Stimulated activated CD4-positive, alpha-beta T cell treated with anti-CD3 and anti-CD28 coated beads, TNF-alpha, amount 100 ng/mL, for 4 hours (primary cell): ENCODE data around the gene HINFP.

Source experiments
- DNase-seq, 3 experiments: peaks; one replicate each; pipeline ENCODE4 v3.0.0-alpha.2; 2020; ENCODE audit warnings: low read depth in 3 of 3

The HINFP gene

DNA sequence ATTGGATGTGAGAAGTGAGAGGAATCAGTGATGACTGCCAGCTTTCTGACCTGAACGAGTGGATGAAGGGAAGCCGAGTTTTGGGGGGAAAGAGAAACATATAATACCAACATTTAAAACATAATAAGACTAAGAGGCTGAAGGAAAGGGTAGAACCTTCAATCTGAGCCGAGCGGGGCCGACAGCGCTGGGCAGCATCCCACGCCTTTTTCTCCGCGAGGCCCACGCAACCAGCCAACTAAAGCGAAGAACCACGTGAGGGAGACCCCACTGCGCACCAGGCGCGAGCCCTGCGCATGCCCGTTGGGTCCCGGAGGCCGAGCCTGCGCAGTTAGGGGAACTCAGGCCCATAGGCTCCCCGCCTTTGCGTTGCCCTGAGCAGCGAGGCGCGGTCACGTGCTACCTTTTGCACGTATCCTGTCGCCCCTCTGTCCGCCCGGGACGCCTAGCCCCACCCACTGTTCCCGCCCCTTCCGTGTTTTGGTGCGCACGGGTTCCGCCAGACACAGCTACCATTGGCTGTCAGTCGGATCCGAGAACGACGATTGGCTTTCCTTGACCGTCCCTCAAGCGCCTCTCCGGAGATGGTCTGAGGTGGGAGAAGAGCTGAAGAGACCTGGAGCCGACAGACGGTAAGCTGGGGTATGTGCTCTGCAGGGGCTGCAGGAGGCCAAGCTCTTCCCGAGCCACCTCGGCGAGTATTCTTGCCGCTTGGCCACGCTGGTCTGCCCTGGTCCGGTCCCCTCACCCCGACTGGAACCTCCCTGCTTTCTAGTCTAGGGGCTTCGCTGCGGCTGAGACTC, at the start of gene HINFP:
HINFP (plus strand) TSS at position 573 of the 803 bp plus-strand sequence. CDS start 5,365 bp downstream, outside the sequence.
- peak; percentile 98 to 100 (median 100) for DNase-seq

GRCh38 chr11:119077839-119078238, 43.5 kb upstream of the HINFP start:
- no peak for DNase-seq

GRCh38 chr11:119078675-119079420, 42.5 kb upstream of the HINFP start:
- DNase-seq = no peak

- DNase-seq = no peak
Observed at GRCh38 chr11:119081682-119082260, 39.6 kb upstream of the HINFP start.

DNA sequence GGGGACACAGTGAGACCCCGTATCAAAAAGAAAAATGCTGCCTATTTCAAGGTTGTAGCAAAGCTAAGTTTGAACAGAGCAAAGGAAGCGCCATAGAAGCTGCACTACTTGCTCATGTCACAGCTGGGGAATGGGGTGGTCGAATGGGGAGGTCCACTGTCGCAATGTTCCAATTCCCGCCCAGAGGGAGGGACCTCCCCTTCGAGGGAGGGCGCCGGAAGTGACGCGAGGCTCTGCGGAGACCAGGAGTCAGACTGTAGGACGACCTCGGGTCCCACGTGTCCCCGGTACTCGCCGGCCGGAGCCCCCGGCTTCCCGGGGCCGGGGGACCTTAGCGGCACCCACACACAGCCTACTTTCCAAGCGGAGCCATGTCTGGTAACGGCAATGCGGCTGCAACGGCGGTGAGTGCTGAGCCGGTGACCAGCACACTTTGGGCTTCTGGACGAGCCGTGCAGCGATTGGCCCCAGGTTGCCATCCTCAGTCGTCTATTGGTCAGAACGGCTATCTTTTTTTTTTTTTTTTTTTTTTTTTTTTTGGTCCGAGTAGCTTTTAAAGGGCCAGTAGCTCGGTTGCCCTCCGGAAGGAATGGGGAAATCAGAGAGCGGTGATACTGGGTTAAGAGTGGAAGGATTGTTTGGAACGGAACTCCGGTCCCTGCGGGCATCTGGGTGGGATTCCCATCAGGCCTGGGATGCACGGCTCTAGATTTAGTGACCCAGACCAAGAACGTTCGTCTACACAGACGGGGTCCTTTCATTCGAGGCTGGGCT, 36.5 kb upstream of the HINFP start, which contains the start of gene HMBS:
HMBS (plus strand) TSS at position 219 of the 774 bp plus-strand sequence; CDS start at position 372, 153 bp downstream.
- peak; percentile 74 to 86 (median 86) for DNase-seq

- peak in 2 of 3 experiments; percentile 26 to 48 for DNase-seq
Observed at GRCh38 chr11:119085437-119085847, 35.9 kb upstream of the HINFP start.

- no peak for DNase-seq
Observed at GRCh38 chr11:119087123-119087522, 34.3 kb upstream of the HINFP start.

DNA sequence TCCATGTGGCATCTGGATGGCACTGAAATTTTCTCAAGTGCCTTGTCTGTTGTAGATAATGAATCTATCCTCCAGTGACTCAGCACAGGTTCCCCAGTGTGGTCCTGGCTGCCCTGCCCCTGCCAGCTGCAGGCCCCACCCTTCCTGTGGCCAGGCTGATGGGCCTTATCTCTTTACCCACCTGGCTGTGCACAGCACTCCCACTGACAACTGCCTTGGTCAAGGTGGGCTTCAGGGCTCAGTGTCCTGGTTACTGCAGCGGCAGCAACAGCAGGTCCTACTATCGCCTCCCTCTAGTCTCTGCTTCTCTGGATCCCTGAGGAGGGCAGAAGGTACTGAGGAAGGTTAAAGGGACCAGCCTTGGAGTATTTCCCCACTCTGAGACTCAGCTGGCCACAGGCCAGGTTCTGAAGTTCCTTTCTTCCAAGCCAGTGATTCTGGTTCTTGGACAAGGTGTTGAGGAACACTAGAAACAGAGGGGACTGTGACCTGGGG, 33.6 kb upstream of the HINFP start:
- DNase-seq = no peak

GRCh38 chr11:119088406-119088805, 33.0 kb upstream of the HINFP start:
- DNase-seq = no peak

- no peak for DNase-seq
Observed at GRCh38 chr11:119089319-119089718, 32.1 kb upstream of the HINFP start.

GRCh38 chr11:119091178-119091577, 30.2 kb upstream of the HINFP start:
- no peak for DNase-seq

DNA sequence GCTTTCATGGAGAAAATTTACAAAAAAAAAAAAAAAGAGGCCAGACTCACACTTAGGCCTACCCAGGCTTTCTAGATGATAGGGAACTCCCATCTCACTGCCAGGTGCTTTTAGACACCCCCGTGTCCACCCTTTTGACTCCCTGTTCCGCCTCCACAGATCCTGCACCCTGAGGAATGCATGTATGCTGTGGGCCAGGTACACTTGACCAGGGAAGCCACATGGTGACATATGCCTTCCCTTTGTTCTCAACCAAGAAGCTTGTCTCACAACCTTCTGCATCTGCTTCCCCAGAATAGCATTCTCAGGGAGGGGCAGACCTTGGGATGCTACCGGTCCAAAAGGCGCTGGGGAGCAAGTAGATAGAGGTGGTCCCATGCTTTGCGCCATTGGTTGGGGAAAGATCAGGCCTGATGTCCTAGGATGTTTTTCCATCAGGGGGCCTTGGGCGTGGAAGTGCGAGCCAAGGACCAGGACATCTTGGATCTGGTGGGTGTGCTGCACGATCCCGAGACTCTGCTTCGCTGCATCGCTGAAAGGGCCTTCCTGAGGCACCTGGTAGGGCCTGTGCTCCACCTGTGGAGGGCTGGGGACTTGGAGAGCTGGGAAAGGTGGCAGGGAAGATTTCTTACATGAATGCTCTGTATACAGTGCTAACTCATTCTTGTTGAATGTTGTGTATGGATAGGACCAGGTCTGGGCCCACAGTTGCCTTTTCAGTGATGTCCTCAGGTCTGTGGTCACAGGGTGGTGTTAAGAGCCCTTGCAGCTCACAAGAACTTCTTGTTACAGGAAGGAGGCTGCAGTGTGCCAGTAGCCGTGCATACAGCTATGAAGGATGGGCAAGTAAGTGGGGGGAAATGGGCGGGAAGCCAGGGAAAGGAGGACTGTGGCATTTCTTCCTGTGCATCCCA, 29.2 kb upstream of the HINFP start:
- DNase-seq = no peak

- DNase-seq = no peak
Observed at GRCh38 chr11:119092880-119093842, 28.2 kb upstream of the HINFP start.

- peak in 2 of 3 experiments; percentile 29 to 41 for DNase-seq
Observed at GRCh38 chr11:119093942-119094815, 27.2 kb upstream of the HINFP start.

GRCh38 chr11:119094816-119095065, 26.6 kb upstream of the HINFP start:
- peak in 1 of 3 experiments; percentile 35 for DNase-seq

DNA sequence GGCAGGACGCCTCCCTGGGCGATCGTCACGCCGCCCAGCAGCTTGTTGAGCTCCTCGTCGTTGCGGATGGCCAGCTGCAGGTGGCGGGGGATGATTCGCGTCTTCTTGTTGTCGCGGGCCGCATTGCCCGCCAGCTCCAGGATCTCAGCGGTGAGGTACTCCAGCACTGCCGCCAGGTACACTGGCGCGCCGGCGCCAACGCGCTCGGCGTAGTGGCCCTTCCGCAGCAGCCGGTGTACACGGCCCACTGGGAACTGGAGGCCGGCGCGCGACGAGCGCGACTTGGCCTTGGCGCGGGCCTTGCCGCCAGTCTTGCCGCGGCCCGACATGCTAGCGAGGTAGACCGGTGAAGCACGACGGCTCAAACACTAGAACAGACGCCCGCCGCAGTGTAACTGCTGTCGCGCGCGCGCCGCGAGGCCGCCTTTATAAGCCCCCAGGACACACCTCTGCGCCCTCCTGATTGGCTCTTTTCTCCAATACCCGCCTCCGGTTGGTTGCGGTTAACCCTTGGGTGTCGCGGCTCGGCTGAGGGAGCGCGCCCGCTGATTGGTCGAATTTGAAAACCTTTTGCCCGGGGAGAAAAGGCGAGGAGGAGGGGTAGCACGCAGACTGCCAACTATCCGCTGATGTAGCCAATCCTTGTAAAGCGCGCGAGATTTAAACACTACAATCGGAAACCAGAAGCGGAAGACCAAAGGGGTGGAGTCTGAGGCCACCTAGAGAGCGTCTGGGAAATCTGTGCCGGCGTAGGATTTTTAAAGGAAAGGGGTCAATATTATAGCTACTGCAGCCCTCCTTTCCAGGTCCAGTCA, 26.1 kb upstream of the HINFP start:
- peak; percentile 96 to 99 (median 99) for DNase-seq

DNA sequence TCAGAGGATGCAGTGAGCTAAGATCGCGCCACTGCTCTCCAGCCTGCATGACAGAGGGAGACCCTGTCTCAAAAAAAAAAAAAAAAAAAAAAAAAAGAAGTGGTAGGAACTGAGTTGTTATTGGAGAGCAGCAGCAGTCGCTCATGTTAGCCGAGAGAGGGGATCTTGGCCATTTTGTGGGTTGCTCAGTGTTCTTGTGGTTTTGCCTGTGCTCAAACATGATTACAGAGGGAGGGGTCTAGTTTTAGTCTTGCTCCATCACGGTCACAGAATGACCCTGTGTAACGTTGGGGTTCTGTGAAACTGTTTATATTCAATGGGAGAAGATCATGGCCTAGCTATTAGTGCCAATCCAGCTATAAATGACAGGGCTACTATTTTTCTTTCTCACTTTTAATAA, 21.7 kb upstream of the HINFP start:
- no peak for DNase-seq
